Raji (cell line): ENCODE measurements around the gene SH2D1A.

Source experiments
- POLR2A ChIP-seq: IDR thresholded peaks from 2 replicates; pipeline ENCODE4 v1.6.1; 2011; ENCODE audit warnings: low read depth, low read length, control low read depth; ENCODE audit not compliant: insufficient read depth

The SH2D1A gene

DNA sequence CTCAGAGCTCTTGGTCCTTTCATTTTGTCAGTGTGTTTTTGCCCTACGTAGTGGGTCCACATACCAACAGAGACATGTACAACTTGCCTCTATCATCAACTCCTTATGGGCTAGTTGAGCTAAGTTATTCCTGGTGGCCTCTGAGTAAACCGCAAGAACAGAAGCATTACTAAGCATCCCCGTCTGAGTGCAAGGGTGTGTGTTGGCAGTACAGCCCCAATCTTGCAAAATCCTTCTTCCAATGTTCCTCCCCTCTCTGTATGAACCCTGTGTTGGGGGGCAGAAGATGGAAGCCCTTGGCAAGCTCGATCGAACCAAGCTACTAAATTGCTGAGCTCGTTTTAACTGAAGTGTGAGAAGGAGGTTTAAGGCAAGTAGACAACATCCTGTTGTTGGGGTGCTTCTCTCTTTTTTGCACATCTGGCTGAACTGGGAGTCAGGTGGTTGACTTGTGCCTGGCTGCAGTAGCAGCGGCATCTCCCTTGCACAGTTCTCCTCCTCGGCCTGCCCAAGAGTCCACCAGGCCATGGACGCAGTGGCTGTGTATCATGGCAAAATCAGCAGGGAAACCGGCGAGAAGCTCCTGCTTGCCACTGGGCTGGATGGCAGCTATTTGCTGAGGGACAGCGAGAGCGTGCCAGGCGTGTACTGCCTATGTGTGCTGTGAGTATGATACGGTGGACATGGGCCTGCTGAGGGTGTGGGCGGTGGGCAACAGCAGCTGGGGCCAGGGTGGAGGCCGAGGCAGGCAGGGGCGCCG, at the start of gene SH2D1A:
Gene SH2D1A (plus strand): TSS at position 447 of the 760 bp plus-strand sequence. CDS start 80 bp downstream, at position 527.
- no peak for TF ChIP-seq POLR2A

DNA sequence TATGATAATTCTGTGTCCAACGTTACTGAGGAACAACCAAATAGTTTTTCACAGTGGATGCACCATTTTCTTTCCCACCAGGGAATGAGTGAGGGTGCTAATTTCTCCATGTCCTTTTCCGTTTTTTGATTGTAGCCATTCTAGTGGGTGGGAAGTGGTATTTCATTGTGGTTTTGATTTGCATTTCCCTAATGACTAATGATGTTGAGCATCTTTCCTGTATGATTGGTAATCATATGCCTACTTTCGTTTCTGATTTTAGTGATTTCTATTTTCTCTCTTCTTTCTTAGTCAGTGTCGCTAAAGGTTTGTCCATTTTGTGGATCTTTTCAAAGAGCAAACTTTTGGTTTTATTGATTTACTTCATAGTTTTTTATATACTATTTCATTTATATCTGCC, 46.0 kb upstream of the SH2D1A start:
- TF ChIP-seq POLR2A, result no peak

DNA sequence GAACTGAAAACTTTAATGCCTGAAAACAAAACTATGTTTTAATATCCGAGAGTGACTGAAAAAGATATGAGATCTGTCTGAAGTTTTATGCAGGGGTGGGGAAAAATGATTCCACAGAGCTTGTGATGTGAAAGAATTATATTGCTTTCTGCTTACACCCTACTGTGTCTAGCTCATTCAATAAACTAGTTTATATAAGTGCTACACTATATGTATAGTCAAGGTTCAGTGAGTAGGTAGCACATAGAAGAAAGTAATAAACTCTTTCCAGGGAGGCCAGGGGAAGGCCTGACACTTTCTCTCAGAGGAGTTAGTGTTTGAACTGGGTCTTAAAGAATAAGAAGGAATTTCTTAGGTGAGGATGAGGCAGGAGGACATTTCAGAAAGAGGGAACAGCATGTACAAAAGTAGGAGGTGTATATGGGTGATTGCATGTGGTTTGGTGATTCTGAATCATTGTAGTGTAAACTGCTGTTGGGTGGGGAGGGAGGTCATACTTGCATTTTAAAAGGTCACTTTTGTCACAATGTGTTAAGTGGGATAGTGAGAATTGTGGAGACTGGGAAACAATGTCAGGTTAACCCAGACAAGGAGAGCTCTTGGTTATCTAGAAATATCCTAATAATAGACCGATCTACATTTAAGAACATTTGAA, 39.0 kb upstream of the SH2D1A start:
- no peak for TF ChIP-seq POLR2A

DNA sequence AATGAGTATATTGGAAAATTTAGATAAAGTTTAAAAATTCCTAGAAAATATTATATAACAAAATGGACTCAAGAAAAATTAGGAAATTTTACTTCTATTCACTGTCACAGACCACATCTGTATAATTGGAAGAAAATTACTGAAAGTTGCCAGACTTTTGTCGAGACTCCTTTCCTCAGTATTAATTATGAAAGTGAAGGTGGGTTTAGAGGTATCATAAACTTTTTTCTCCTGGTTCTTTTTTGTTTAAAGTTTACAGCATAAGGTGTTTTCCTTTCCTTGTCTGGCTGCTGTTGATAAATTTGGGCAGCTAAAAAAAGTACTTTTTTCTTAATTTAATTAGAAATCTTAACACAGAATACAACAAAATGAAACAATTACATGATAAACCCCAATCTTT, 20.6 kb upstream of the SH2D1A start:
- no peak for TF ChIP-seq POLR2A

DNA sequence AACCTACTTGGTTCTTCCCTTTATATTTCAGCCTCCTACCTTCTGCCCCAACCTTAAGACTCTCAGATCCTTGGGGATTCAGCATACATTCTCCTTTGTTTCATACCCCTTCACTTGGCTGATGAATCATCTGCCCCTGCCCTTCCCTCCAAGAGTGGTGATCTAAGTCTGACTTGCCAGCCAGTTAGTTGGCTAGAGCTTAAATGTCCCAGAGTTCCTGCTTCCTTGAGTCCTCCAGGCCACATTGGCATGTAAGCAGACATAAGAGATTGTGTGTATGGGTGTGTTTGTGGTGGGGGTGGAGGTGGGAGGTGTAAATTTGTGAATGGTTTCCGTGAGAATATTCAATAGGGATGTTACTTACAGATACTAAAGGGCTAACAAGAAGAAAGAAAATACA, 17.6 kb upstream of the SH2D1A start:
- no peak for TF ChIP-seq POLR2A

DNA sequence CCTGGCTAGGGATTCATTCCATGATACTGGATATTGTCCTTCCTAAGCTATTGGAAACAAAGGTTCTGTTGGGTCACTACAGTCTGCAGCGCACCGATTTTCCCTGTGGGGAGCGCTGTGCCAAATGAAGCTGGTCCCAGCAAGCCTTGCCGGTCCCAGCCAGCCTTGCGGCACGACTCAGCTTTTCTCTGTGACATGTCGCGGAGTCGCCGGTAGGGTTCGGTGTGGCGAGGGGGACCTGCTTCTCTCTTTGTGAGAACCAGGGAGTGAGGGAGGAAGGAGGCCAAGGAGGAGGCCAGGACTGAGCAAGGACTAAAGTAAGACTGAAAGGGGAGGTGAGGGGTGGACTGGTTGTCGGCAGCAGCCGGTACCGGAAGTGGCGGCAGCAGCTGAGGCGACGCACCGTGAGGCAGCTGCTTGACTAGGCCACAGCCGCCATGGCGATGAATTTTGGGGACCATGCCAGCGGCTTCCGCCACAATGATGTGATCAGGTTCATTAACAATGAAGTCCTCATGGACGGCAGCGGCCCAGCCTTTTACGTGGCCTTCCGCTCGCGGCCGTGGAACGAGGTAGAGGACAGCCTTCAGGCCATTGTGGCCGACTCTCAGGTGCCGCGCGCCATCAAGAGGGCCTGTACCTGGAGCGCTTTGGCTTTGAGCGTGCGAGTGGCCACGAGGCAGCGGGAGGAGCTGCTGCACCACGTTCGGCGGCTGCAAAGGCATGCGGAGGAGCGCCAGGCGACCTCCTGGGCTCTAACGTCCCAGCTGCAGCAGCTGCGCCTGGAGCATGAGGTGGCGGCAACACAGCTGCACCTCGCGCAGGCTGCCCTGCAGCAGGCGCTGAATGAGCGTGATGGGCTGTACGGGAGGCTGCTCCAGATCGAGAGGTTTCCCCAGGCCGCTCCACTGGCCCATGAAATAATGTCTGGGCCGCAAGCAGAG, 13.6 kb upstream of the SH2D1A start, which contains the start of gene TEX13D:
Gene TEX13D (plus strand): TSS at position 180 of the 944 bp plus-strand sequence. CDS start 258 bp downstream, at position 438.
- TF ChIP-seq POLR2A, result no peak

DNA sequence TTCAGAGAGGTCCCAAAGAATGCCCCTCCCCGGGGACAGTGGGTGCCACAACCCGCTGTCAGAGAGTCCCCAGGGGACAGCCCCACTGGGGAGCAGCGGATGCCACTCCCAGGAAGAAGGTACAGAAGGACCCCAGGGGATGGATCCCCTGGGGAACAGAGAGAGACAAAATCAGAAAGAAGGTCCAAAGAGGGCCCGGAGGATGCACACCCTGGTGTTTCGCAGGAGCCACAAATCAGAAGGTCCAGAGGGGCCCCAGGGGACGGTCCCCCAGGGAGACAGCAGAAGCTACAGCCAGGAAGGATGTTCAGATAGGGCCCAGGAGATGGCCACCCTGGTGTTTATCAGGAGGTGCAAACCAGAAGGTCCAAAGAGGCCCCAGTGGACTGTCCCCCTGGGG, 12.5 kb upstream of the SH2D1A start:
- no peak for TF ChIP-seq POLR2A

DNA sequence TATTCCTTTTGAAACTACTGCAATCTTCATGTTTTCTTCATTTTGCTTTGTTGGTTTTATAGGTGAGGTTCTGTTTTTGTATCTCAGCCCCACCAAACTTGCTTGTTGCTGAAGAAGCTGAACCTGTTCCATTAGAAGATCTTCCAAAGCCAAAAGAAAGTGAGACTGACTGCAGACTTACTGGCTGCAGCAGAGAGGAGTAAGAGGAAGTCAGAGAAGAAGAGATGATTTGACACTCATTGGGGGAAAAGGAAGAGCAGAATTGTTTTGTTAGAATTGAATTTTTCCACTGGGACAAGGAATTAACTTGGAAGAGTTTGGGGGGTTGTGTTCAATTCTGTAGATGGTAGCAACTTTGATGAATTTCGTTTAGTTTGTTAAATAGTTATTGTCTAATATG, 10.8 kb upstream of the SH2D1A start:
- no peak for TF ChIP-seq POLR2A

DNA sequence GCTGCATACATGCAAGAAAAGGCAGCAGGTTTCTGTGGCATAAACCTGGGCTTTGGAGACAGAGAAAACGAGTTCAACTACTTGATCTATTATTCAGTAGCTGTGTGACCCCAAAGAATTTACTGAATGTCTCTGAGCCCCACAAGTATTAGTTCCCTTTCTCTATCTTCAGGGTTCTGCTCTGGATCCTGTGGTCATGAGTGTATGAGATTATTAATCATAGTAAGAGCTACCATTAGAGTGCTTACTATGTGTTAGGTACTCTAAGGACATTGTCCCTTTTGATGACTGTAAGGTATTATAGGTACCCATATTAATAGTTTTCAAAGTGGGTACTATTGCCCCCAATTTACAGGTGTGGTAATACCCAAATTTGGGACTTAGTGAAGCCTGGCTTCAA, 8.4 kb upstream of the SH2D1A start:
- TF ChIP-seq POLR2A, result no peak

DNA sequence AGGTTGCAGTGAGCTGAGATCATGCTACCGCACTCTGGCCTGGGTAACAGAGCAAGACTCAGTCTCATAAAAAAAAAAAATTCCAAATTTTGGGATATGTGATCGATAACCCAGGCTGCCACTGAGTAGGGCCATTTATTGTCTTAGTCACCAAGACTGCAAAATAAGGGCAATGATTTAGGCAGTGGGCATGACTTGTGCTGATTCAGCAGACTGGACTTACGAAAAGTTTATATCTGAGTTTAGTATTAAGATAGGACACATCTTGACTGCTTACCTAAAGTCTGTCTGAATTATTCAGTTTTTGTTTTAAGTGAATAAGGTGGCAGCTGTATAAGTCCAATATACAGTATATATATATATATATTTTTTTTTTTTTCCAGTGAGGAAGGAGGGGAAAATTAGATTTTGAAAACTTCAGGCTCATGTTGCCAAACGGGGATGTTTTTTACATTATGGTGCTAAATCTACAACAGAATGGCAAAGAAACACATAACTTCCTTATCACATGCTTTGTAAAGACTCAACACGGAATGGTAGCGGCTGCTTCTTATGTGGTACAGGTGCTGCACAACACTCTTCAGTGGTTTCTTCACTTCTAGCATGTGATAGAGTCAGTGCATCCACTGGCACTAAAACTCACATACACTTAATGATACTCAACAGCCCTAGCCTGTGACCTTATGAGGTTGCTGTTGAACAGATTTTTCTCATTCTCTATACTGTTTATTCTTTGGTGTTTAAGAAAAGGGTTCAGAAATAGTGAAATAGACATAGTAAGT, 7.4 kb upstream of the SH2D1A start:
- TF ChIP-seq POLR2A, result no peak

DNA sequence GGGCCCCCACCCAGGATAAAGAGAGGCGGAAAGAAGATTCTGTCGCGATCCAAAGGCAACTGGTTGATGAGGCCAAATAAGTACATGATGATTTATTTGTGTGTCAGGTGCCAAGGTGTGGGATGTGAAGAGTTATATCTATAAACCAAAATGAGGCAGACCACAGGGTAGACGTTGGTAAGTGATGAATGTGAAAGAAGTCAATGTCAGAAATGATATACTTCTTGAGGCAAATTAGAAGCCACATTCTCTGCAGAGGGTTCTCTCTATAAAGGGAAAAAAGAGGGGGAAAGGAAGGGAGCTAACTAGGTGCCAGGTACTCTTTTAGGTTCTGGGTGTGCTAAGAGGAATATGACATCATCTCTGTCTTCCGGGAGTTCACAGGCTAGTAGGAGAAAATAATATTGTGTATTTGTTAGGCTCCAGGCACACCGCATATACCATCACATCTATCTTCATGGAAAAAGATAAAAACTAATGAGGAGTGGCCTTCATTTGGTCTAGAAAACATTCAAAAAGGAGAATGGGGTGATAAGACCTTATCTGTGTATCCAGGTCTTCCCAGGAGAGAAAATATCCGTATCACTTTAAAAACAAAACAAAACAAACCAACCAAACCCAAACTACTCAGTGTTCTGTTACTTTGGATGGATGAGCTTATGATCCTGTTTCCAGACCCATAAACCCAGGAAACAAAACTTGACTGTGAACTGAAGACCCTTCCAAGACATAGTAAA, 4.8 kb upstream of the SH2D1A start:
- TF ChIP-seq POLR2A, result no peak

DNA sequence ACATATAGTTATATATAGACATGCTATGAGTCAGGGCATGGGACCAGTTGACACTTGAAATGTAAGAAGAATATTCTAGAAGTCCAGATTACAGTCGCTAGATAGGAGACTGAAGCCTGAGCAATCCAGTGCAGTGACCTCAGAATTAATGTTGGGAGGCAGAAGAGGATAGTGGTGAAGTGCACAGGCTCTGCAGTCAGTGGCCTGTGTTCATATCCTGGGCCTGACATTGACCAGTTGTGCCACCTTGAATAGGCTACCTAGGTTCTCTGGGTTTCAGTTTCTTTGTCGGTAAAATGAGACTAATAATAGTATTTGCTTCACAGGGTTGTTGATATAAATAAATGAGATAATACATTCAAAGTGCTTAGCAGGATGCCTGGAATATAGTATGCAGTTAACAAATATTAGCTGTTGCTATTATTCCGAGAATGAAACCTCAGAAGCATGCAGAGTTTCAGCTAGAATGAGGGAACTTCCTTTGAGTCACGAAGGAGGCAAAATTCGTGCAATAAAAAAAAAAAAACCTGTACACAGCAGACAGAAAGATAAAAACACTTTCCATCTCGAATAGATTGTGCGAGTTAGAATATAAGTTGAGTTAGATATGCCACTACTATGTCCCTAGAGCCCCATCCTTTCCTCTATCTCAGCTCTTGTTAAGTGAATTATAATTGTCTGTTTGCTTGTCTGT, 4.0 kb upstream of the SH2D1A start:
- TF ChIP-seq POLR2A, result no peak

DNA sequence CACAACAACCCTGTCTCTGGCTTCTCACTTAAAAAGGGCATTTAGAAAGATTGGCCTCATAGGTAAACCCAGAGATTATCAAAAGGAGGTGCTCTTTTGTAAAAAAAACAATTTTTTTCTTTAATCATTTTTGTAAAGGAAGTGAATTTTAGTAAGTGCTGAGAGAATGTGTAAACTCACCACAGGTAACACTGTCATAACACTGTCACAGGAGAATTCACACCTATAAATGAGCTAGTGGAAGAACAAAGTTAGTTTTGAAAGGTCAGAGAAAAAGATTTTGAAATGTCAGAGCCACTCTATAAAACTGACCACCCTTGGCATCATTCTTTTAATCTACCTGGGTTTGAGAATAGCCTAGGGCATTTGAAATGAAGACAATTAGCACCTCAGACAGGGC, 3.3 kb upstream of the SH2D1A start:
- TF ChIP-seq POLR2A, result no peak
